Measurements from ENCODE around the gene IL17REL. TPM values are rescaled to one million over a fixed set of nuclear protein-coding genes. Genes with fewer than 3 reads are reported as not detected.

The IL17REL gene
- total and polyA plus RNA-seq, 2 of the 13 experiments (the other 11 are each of a cell fraction or from before 2014, with no cell fraction given), result not detected

- TF ChIP-seq HNF1A (IDR thresholded peaks at IDR 0.05; ENCODE audit: low read depth) (no peak), HNF1A (CRISPR knock-in tag; IDR thresholded peaks at IDR 0.05; ENCODE audit: borderline replicate concordance) (peak; percentile 35; the same call in 1 of the 2 replicates), HMGXB3 (CRISPR knock-in tag; IDR thresholded peaks at IDR 0.05; ENCODE audit: borderline replicate concordance) (no peak; the same call in 1 of the 2 replicates), HES4 (CRISPR knock-in tag; IDR thresholded peaks at IDR 0.05; ENCODE audit: borderline replicate concordance) (peak; percentile 96), EZH2 (conservative IDR thresholded peaks at IDR 0.05; ENCODE audit: low read depth, low read length) (no peak), NFE2L2 (IDR thresholded peaks at IDR 0.05; ENCODE audit: low read length) (no peak), MYPOP (CRISPR knock-in tag; IDR thresholded peaks at IDR 0.05) (peak; percentile 71; the same call in 1 of the 2 replicates), JUN (CRISPR knock-in tag; IDR thresholded peaks at IDR 0.05) (no peak), MEIS1 (CRISPR knock-in tag; IDR thresholded peaks at IDR 0.05; ENCODE audit: borderline replicate concordance) (no peak), RBFOX2 (IDR thresholded peaks at IDR 0.05; ENCODE audit: low read depth, low read length) (peak; percentile 95), GATA4 (IDR thresholded peaks at IDR 0.05; ENCODE audit: borderline replicate concordance, low read depth) (0 out of 2 replicates have a peak, but pooled peaks have one; percentile 23), PPARG (CRISPR knock-in tag; conservative IDR thresholded peaks at IDR 0.05) (0 out of 2 replicates have a peak, but pooled peaks have one; percentile 21), RFX3 (CRISPR knock-in tag; IDR thresholded peaks at IDR 0.05) (no peak), MXD4 (CRISPR knock-in tag; IDR thresholded peaks at IDR 0.05) (peak; percentile 89; the same call in 1 of the 2 replicates), HDAC2 (CRISPR knock-in tag; IDR thresholded peaks at IDR 0.05) (0 out of 2 replicates have a peak, but pooled peaks have one; percentile 21), PRMT3 (CRISPR knock-in tag; IDR thresholded peaks at IDR 0.05; ENCODE audit: borderline replicate concordance, low read depth) (0 out of 2 replicates have a peak, but pooled peaks have one; percentile 85), ATF3 (CRISPR knock-in tag; IDR thresholded peaks at IDR 0.05) (no peak), ZNF558 (CRISPR knock-in tag; IDR thresholded peaks at IDR 0.05; ENCODE audit: borderline replicate concordance) (no peak; the same call in 1 of the 2 replicates), HCFC1 (IDR thresholded peaks at IDR 0.05; ENCODE audit: low read depth, low read length) (0 out of 2 replicates have a peak, but pooled peaks have one; percentile 14)
Observed at GRCh38 chr22:49960159-49961004, 52.2 kb downstream of the IL17REL start, which contains the start of gene PIM3 (continued).

Measured in HepG2 (cell line).